Transverse colon (tissue), 4 donors: ENCODE measurements around the gene FAM241B. TPM values are rescaled to one million over a fixed set of nuclear protein-coding genes. Genes with fewer than 3 reads are reported as not detected.

Source experiments
- DNase-seq: peaks from one replicate; pipeline ENCODE4 v3.0.0-alpha.2; 2019
- H3K27ac ChIP-seq, 4 donors: fragments of 200-600 bp; sonication (generic); 2 replicates each; pipeline ENCODE4 v1.5.1; 2016 to 2018; ENCODE audit warnings: inconsistent platforms in 4 of 4
- H3K27me3 ChIP-seq: fragments of 200-600 bp; sonication (generic); 2 replicates; pipeline ENCODE4 v1.5.1; 2017; ENCODE audit warnings: inconsistent platforms
- H3K36me3 ChIP-seq, 4 donors: fragments of 200-600 bp; sonication (generic); 2 replicates each; pipeline ENCODE4 v1.5.1; 2017 to 2019; ENCODE audit warnings: inconsistent platforms in 4 of 4
- H3K4me1 ChIP-seq, 4 donors: fragments of 200-600 bp; sonication (generic); 2 replicates each; pipeline ENCODE4 v1.5.1; 2017 to 2020; ENCODE audit warnings: inconsistent platforms in 4 of 4
- H3K4me3 ChIP-seq, 4 donors: fragments of 200-600 bp; sonication (generic); 1 replicate in 1 of 4; 2 replicates in 3 of 4; pipeline versions ENCODE4 v1.5.1 to v1.6.1; 2017 to 2019; ENCODE audit warnings: inconsistent platforms in 4 of 4
- H3K9me3 ChIP-seq, 2 donors: fragments of 200-600 bp; sonication (generic); 2 replicates each; pipeline ENCODE4 v1.5.1; 2017 to 2019; ENCODE audit warnings: inconsistent platforms in 2 of 2
- EP300 ChIP-seq: sonication (generic); formaldehyde crosslinking; IDR thresholded peaks from one replicate; pipeline ENCODE4 v1.6.1; 2017; ENCODE audit warnings: antibody characterized with exemption, low read depth
- POLR2A ChIP-seq: fragments of 450-650 bp; IDR thresholded peaks from one replicate; pipeline ENCODE4 v1.6.1; 2016; ENCODE audit warnings: antibody characterized with exemption, mild to moderate bottlenecking, moderate library complexity
- POLR2AphosphoS5 ChIP-seq, 3 donors: sonication (generic); formaldehyde crosslinking; IDR thresholded peaks; one replicate each; pipeline ENCODE4 v1.6.1; 2016; ENCODE audit warnings: antibody characterized with exemption in 3 of 3
- WGBS, 2 donors: methylation state at CpG; one replicate each; pipeline ENCODE4 v1.1.5; 2018; ENCODE audit warnings: low coverage in 1 of 2; 5-methylcytosine and 5-hydroxymethylcytosine counted together
- in situ Hi-C, 4 donors: fragments of 200-750 bp; cut with MboI; loops; one replicate each; pipeline versions ENCODE4 v1.15.0 to v1.15.1; 2017; ENCODE audit warnings: low sequenced_read_pairs in 3 of 4, low pct_ligation_motif_present in 1 of 4, low pct_unique_long_range_greater_than_20kb in 1 of 4
- intact Hi-C: fragments of 100-400 bp; cut with DNase I; formaldehyde crosslinking; loops from one replicate; pipeline ENCODE4 v1.15.1; 2023; ENCODE audit warnings: low total_unique reads
- total RNA-seq, 4 donors: library from RNA; depleted of rRNA; stranded (reverse); fragments of >200 nt; gene quantifications; one replicate each; pipeline ENCODE4 v1.1.0, GENCODE V29; 2016
- TF ChIP-seq, protein P1 (sequence below), 5 experiments: fragments of 200-600 bp in 3 of 5; fragments of 450-650 bp in 2 of 5; sonication (generic) in 3 of 5; IDR thresholded peaks; 1 replicate in 2 of 5; 2 replicates in 3 of 5; pipeline ENCODE4 v1.5.1; 2016 to 2017; ENCODE audit warnings: antibody characterized with exemption in 5 of 5, inconsistent platforms in 3 of 5, mild to moderate bottlenecking in 2 of 5, moderate library complexity in 1 of 5

FAM241B gene
- total RNA-seq, 4 donors from 2014 or later = 0.95 to 1.4 TPM; not detected in 2

DNA sequence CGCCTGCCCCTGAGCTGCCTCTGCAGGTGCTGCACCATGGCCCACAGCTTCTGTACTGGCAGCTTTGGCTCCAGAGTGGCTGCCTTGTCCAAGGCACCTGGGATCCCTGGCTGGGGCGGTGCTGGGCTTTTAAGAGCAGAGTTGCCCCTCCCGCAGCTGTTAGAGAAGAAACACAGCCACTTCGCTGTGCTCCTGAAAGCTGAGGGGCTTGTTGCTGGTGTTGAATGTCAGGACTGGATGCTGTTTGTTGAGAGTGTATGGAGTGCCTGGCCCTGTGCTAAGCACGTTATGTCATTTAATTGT is 6.2 kb downstream of the FAM241B start:
- H3K4me1 ChIP-seq = no peaks in the 10 kb centered on the region
- intact Hi-C loops (loop anchor here (5.0 kb wide), 1 partner anchor 119 kb away; no protein-coding TSS in a partner anchor), in situ Hi-C loops (loop anchor here (5.0 to 25.0 kb wide), 7 partner anchors 119 to 399 kb away; partner anchors contain the start of gene TACR2 (in 3 of the 4))
- H3K27me3 ChIP-seq = no peaks in the 10 kb centered on the region
- no peak for TF ChIP-seq POLR2A
- no peak for TF ChIP-seq EP300
- TF ChIP-seq POLR2AphosphoS5 (IDR thresholded peaks at IDR 0.05) = no peak
- TF ChIP-seq, protein P1, sequence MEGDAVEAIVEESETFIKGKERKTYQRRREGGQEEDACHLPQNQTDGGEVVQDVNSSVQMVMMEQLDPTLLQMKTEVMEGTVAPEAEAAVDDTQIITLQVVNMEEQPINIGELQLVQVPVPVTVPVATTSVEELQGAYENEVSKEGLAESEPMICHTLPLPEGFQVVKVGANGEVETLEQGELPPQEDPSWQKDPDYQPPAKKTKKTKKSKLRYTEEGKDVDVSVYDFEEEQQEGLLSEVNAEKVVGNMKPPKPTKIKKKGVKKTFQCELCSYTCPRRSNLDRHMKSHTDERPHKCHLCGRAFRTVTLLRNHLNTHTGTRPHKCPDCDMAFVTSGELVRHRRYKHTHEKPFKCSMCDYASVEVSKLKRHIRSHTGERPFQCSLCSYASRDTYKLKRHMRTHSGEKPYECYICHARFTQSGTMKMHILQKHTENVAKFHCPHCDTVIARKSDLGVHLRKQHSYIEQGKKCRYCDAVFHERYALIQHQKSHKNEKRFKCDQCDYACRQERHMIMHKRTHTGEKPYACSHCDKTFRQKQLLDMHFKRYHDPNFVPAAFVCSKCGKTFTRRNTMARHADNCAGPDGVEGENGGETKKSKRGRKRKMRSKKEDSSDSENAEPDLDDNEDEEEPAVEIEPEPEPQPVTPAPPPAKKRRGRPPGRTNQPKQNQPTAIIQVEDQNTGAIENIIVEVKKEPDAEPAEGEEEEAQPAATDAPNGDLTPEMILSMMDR (IDR thresholded peaks at IDR 0.05) = no peak
- no peak for DNase-seq
- no peaks in the 10 kb centered on the region for H3K9me3 ChIP-seq
- H3K4me3 ChIP-seq = no peak overlapping the region
- 80 to 90% methylated on average over 1 to 5 of the region's 5 CpGs for WGBS, 2 donors
- H3K36me3 ChIP-seq = no peaks in the 10 kb centered on the region
- H3K27ac ChIP-seq = no peak overlapping the region

GRCh38 chr10:69636626-69637605 is 6.9 kb downstream of the FAM241B start:
- intact Hi-C loops = loop anchor here (5.0 kb wide), 1 partner anchor 120 kb away; no protein-coding TSS in a partner anchor
- TF ChIP-seq, protein P1 (IDR thresholded peaks at IDR 0.05) = peak in 1 of 5 experiments; percentile 7
- TF ChIP-seq EP300 = no peak
- Histone ChIP-seq H3K9me3 (no peaks in the 10 kb centered on the region), H3K27ac (no peak overlapping the region), H3K36me3 (no peaks in the 10 kb centered on the region), H3K27me3 (no peaks in the 10 kb centered on the region), H3K4me3 (no peak overlapping the region), H3K4me1 (no peaks in the 10 kb centered on the region)
- DNase-seq = peak; percentile 16
- in situ Hi-C loops = loop anchor here (5.0 to 25.0 kb wide), 7 partner anchors 120 to 400 kb away; partner anchors contain the start of gene TACR2 (in 3 of the 4)
- 64% methylated on average over 10 of the region's 10 CpGs; no CpG with 5 or more reads in 1 of the 2 donors for WGBS, 2 donors

DNA sequence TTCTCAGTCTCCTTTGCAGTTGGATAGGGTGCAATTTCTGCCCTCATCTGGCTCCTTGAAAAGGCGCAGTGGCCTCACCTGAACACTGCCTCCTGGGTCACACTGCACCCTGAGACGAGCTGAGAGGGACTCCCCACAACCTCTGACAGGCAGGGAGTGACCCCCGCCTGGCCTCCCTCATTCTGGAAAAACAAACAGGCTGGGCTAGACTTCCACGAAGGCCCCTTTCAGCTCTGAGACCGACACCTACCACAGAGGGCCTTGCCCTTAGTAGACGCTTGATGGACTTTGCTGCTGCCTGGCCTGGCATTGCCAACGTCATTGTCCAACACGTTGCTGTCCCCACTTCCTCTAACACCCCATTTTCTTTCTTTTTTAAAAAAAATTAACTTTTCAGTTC is 8.6 kb downstream of the FAM241B start:
- DNase-seq = no peak
- H3K9me3 ChIP-seq = no peaks in the 10 kb centered on the region
- TF ChIP-seq POLR2A (no peak), EP300 (no peak), POLR2AphosphoS5 (IDR thresholded peaks at IDR 0.05) (no peak)
- TF ChIP-seq, protein P1 (IDR thresholded peaks at IDR 0.05) = no peak
- H3K4me3 ChIP-seq = no peak overlapping the region
- H3K27ac ChIP-seq = no peak overlapping the region
- H3K27me3 ChIP-seq = peaks cover under 1% of the 10 kb centered on the region
- 0 to 54% methylated on average over 2 to 8 of the region's 8 CpGs for WGBS, 2 donors
- no peaks in the 10 kb centered on the region for H3K36me3 ChIP-seq
- no peaks in the 10 kb centered on the region for H3K4me1 ChIP-seq
- intact Hi-C loops = loop anchor here (5.0 kb wide), 1 partner anchor 121 kb away; no protein-coding TSS in a partner anchor
- in situ Hi-C loops = loop anchor here (5.0 to 25.0 kb wide), 7 partner anchors 121 to 401 kb away; partner anchors contain the start of gene TACR2 (in 3 of the 4)
